Thyroid gland (tissue), 4 donors: ENCODE data around the gene NR3C2. TPM values are rescaled to one million over a fixed set of nuclear protein-coding genes. Genes with fewer than 3 reads are reported as not detected.

ENCODE experiments used
- DNase-seq, 2 donors: peaks; one replicate each; pipeline ENCODE4 v3.0.0-alpha.2; 2019
- H3K27ac ChIP-seq, 3 donors: fragments of 200-600 bp; sonication (generic); 1 replicate in 2 of 3; 2 replicates in 1 of 3; pipeline ENCODE4 v1.5.1; 2016 to 2019; ENCODE audit warnings: mild to moderate bottlenecking in 1 of 3, moderate library complexity in 1 of 3
- H3K27me3 ChIP-seq: fragments of 200-600 bp; sonication (generic); one replicate; pipeline ENCODE4 v1.5.1; 2019
- H3K36me3 ChIP-seq, 2 donors: fragments of 200-600 bp; sonication (generic); one replicate each; pipeline ENCODE4 v1.5.1; 2016 to 2019
- H3K4me1 ChIP-seq, 2 donors: fragments of 200-600 bp; sonication (generic); one replicate each; pipeline ENCODE4 v1.5.1; 2017 to 2019
- H3K4me3 ChIP-seq, 3 donors: fragments of 200-600 bp; sonication (generic); replicated peaks in 1 of 3; 1 replicate in 2 of 3; 2 replicates in 1 of 3; pipeline ENCODE4 v1.5.1; 2016; ENCODE audit warnings: mild to moderate bottlenecking in 1 of 3
- H3K9me3 ChIP-seq: fragments of 200-600 bp; sonication (generic); one replicate; pipeline ENCODE4 v1.5.1; 2017
- POLR2A ChIP-seq, 2 donors: fragments of 450-650 bp; IDR thresholded peaks; one replicate each; pipeline ENCODE4 v1.6.1; 2017; ENCODE audit warnings: antibody characterized with exemption in 2 of 2, mild to moderate bottlenecking in 2 of 2, moderate library complexity in 1 of 2
- WGBS, 2 donors: methylation state at CpG; one replicate each; pipeline ENCODE4 v1.1.5; 2017; 5-methylcytosine and 5-hydroxymethylcytosine counted together
- intact Hi-C: fragments of 100-400 bp; cut with DNase I; formaldehyde crosslinking; loops from one replicate; pipeline ENCODE4 v1.15.1; 2023
- total RNA-seq, 4 donors: library from RNA; depleted of rRNA; stranded (reverse); fragments of >200 nt; gene quantifications; one replicate each; pipeline ENCODE4 v1.2.3, GENCODE V29; 2016
- TF ChIP-seq, protein P1 (sequence below), 6 experiments: fragments of 200-600 bp in 3 of 6; fragments of 450-650 bp in 3 of 6; sonication (generic) in 3 of 6; IDR thresholded peaks; one replicate each; pipeline ENCODE4 v1.5.1; 2016 to 2019; ENCODE audit warnings: antibody characterized with exemption in 6 of 6, mild to moderate bottlenecking in 2 of 6, inconsistent platforms in 1 of 6, moderate library complexity in 1 of 6

The NR3C2 gene
- total RNA-seq, 4 donors from 2014 or later: 51.6 to 161 (median 72.3) TPM

DNA sequence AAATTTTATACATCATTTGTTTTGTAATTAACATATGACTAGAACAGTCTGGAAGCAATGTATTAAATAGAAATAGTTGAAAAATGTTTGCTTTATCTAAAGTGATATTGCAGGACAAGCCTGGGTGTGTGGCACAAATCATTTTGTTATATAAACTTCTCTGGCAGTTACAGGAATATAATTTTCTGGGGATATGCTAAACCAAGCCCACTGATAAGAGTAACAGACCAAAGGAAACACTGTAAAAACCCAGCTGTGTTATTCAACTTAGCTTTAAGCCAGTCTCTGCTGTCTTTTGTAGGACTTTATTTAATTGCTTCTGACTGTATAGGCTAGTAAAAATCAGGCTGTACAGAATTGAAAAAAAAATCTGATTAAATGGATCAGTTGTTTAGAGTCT lies 156.2 kb downstream of the NR3C2 start:
- intact Hi-C loops: no loop called here
- H3K36me3 ChIP-seq: no peaks in the 10 kb centered on the region
- no peak overlapping the region for H3K27ac ChIP-seq
- no peak overlapping the region for H3K4me3 ChIP-seq
- no peak for DNase-seq
- TF ChIP-seq POLR2A (IDR thresholded peaks at IDR 0.05): no peak
- TF ChIP-seq, protein P1, sequence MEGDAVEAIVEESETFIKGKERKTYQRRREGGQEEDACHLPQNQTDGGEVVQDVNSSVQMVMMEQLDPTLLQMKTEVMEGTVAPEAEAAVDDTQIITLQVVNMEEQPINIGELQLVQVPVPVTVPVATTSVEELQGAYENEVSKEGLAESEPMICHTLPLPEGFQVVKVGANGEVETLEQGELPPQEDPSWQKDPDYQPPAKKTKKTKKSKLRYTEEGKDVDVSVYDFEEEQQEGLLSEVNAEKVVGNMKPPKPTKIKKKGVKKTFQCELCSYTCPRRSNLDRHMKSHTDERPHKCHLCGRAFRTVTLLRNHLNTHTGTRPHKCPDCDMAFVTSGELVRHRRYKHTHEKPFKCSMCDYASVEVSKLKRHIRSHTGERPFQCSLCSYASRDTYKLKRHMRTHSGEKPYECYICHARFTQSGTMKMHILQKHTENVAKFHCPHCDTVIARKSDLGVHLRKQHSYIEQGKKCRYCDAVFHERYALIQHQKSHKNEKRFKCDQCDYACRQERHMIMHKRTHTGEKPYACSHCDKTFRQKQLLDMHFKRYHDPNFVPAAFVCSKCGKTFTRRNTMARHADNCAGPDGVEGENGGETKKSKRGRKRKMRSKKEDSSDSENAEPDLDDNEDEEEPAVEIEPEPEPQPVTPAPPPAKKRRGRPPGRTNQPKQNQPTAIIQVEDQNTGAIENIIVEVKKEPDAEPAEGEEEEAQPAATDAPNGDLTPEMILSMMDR (IDR thresholded peaks at IDR 0.05): no peak
- peaks cover 29 to 36% of the 10 kb centered on the region in 2 donors for H3K4me1 ChIP-seq
- no peaks in the 10 kb centered on the region for H3K27me3 ChIP-seq
- H3K9me3 ChIP-seq: no peaks in the 10 kb centered on the region

DNA sequence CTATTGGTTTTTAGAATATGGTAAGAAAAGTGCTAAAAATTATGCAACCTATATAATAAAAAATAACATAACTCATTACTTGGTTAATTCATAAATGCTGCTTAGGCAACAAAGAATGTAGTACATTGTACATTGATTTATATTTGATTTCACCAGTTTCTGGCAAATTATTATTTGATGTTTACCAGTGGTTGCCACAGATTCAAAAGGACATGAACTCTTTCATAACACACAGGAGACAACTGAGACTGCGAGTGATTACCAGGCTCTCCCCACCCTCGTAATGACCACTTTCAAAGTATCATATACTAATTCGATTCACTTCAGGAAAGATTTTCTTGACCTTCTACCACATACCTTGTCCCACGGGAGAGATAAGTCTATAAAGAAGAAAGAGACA lies 158.5 kb downstream of the NR3C2 start:
- H3K4me3 ChIP-seq: no peak overlapping the region
- H3K36me3 ChIP-seq: no peaks in the 10 kb centered on the region
- H3K27me3 ChIP-seq: no peaks in the 10 kb centered on the region
- 79 to 88% methylated on average over 4 of the region's 4 CpGs for WGBS, 2 donors
- H3K27ac ChIP-seq: no peak overlapping the region
- H3K9me3 ChIP-seq: no peaks in the 10 kb centered on the region
- H3K4me1 ChIP-seq: peaks cover 18 to 25% of the 10 kb centered on the region in 2 donors
- TF ChIP-seq POLR2A (IDR thresholded peaks at IDR 0.05): no peak
- TF ChIP-seq, protein P1 (IDR thresholded peaks at IDR 0.05): no peak
- intact Hi-C loops: no loop called here
- no peak for DNase-seq

DNA sequence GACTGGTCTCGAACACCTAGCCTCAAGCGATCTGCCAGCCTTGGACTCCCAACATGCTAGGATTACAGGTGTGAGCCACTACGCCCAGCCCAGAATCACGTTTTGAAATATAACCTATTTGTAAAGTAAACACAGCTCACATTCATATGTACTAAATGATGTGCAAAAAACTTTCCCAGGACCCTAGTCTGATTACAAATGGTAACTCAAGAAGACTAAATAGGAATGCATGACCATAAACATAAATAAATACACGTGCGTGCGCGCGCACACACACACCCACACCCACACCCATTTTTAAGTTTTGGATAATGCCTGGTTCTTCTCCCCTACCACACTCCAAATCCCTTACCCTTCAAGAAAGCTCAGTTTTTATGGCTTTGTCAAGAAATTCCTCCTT lies 163.9 kb downstream of the NR3C2 start:
- Histone ChIP-seq H3K9me3 (no peaks in the 10 kb centered on the region), H3K27ac (no peak overlapping the region), H3K27me3 (no peaks in the 10 kb centered on the region), H3K36me3 (no peaks in the 10 kb centered on the region), H3K4me3 (no peak overlapping the region), H3K4me1 (peaks cover 14 to 20% of the 10 kb centered on the region in 2 donors)
- TF ChIP-seq, protein P1 (IDR thresholded peaks at IDR 0.05): no peak
- TF ChIP-seq POLR2A (IDR thresholded peaks at IDR 0.05): no peak
- DNase-seq: no peak
- intact Hi-C loops: no loop called here
- 97 to 98% methylated on average over 9 of the region's 9 CpGs for WGBS, 2 donors

DNA sequence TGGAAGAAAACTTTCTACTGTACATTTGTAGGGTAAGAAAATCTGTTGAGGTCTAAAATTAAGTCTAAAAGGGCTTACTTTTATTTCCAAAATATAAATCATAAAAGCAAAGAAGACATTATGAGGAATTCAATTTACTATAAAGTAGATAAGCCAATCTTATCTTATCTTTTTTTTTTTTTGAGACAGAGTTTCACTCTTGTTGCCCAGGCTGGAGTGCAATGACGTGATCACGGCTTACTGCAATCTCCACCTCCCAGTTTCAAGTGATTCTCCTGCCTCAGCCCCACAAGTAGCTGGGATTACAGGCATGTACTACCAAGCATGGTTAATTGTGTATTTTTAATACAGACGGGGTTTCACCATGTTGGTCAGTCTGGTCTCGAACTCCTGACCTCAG lies 166.9 kb downstream of the NR3C2 start:
- TF ChIP-seq, protein P1 (IDR thresholded peaks at IDR 0.05): no peak
- peaks cover 29 to 38% of the 10 kb centered on the region in 2 donors for H3K4me1 ChIP-seq
- no peaks in the 10 kb centered on the region for H3K27me3 ChIP-seq
- no peaks in the 10 kb centered on the region for H3K9me3 ChIP-seq
- no peak overlapping the region for H3K27ac ChIP-seq
- H3K36me3 ChIP-seq: no peaks in the 10 kb centered on the region
- intact Hi-C loops: no loop called here
- DNase-seq: no peak
- no peak overlapping the region for H3K4me3 ChIP-seq
- WGBS, 2 donors: 76 to 91% methylated on average over 4 of the region's 4 CpGs

DNA sequence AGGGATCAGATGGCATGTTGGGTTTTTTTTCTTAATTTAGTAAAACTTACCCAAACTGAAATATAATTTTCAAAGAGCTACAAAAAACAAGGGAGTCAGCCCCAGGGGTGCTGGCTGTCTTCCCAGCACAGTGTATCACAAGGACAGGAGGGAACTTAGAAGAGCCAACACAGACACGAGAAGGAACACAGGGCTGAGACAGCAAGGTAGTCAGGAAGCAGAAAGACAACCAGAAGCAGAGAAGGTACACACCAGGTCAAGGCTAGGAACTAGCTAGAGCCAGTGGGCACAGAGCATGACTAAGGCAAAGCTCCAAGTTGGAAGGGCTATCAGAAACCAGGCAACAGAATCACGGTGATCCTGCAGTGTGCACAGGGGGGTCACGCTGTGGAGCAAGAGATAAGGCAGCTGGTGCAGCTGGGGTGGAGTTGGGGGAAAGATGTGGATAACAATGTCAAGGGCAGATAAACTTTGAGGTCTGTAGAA lies 168.7 kb downstream of the NR3C2 start:
- Histone ChIP-seq H3K9me3 (no peaks in the 10 kb centered on the region), H3K27ac (peak overlapping the region in 1 of 3 donors; percentile 10), H3K36me3 (no peaks in the 10 kb centered on the region), H3K4me3 (no peak overlapping the region), H3K27me3 (no peaks in the 10 kb centered on the region), H3K4me1 (peaks cover 29 to 40% of the 10 kb centered on the region in 2 donors)
- 30 to 38% methylated on average over 3 of the region's 3 CpGs for WGBS, 2 donors
- DNase-seq: peak; percentile 60 to 64
- intact Hi-C loops: no loop called here
- TF ChIP-seq POLR2A (IDR thresholded peaks at IDR 0.05): no peak
- TF ChIP-seq, protein P1 (IDR thresholded peaks at IDR 0.05): no peak
